H1 (cell line): Measurements from ENCODE around the gene C4orf46. TPM values are rescaled to one million over a fixed set of nuclear protein-coding genes. Genes with fewer than 3 reads are reported as not detected.
"Not testable (repeated sequence)": the region's sequence is repeated elsewhere in the genome, so short reads cannot be mapped to it uniquely, and the experiment has no call there.

Experiments
- CTCF ChIA-PET: fragments of 300-600 bp; sonication (Branson Sonifier 250); formaldehyde crosslinking; loops from one replicate; lab custom pipeline; 2021; ENCODE audit not compliant: partially characterized antibody; lab: Charles Lee
- POLR2A ChIA-PET: fragments of 300-600 bp; sonication (Branson Sonifier 250); formaldehyde crosslinking; loops from one replicate; lab custom pipeline; 2021; ENCODE audit warnings: inconsistent platforms; ENCODE audit not compliant: partially characterized antibody; lab: Charles Lee
- DNase-seq, 2 experiments: peaks; one replicate each; pipeline versions ENCODE4 v3.0.0 to v3.0.0-alpha.2; 2010 to 2022; ENCODE audit warnings: low spot score in 2 of 2, low read depth in 1 of 2, mixed read lengths in 1 of 2
- FAIRE-seq: peaks from 2 replicates; lab custom pipeline; 2011; peaks lifted over from hg19 to GRCh38; lab: Jason Lieb, UNC
- H2AFZ ChIP-seq: 2 replicates; pipeline ENCODE4 v1.8.1; 2012; ENCODE audit warnings: low read length, inconsistent platforms
- H2AK5ac ChIP-seq: 2 replicates; pipeline ENCODE4 v1.6.1; 2013; ENCODE audit warnings: low read depth, low read length
- H2BK120ac ChIP-seq: replicated peaks from 2 replicates; pipeline ENCODE3; 2013; ENCODE audit warnings: low read depth, low read length, inconsistent platforms
- H2BK12ac ChIP-seq: 2 replicates; pipeline ENCODE4 v1.6.1; 2013; ENCODE audit warnings: low read depth, low read length
- H2BK15ac ChIP-seq: 2 replicates; pipeline ENCODE4 v1.6.1; 2013; ENCODE audit warnings: low read length
- H2BK20ac ChIP-seq: 2 replicates; pipeline ENCODE4 v1.6.1; 2013; ENCODE audit warnings: low read length
- H2BK5ac ChIP-seq: 2 replicates; pipeline ENCODE4 v1.6.1; 2013; ENCODE audit warnings: low read depth, low read length
- H3K14ac ChIP-seq: 2 replicates; pipeline ENCODE4 v1.6.1; 2013; ENCODE audit warnings: inconsistent platforms; ENCODE audit not compliant: insufficient read length
- H3K18ac ChIP-seq: 2 replicates; pipeline ENCODE4 v1.6.1; 2013; ENCODE audit warnings: low read length; ENCODE audit errors: extremely low read depth
- H3K23ac ChIP-seq: 2 replicates; pipeline ENCODE4 v1.6.1; 2013; ENCODE audit warnings: inconsistent platforms; ENCODE audit not compliant: insufficient read length
- H3K23me2 ChIP-seq: 2 replicates; pipeline ENCODE4 v1.6.1; 2013; ENCODE audit warnings: low read depth, low read length
- H3K27ac ChIP-seq: 2 replicates; pipeline ENCODE4 v1.6.1; 2011; ENCODE audit warnings: low read depth, low read length, inconsistent platforms
- H3K27me3 ChIP-seq, 4 experiments: replicated peaks in 1 of 4; 1 replicate in 1 of 4; 2 replicates in 3 of 4; pipeline versions ENCODE4 v1.6.1 to v1.8.1; 2011 to 2013; ENCODE audit warnings: low read length in 3 of 4, mild to moderate bottlenecking in 3 of 4, inconsistent platforms in 2 of 4, mixed read lengths in 2 of 4, moderate library complexity in 1 of 4; ENCODE audit not compliant: control insufficient read depth in 3 of 4, insufficient read depth in 3 of 4; ENCODE audit errors: extremely low read depth in 1 of 4
- H3K36me3 ChIP-seq, 4 experiments: 2 replicates each; pipeline versions ENCODE4 v1.6.1 to v1.8.1; 2011 to 2013; ENCODE audit warnings: mild to moderate bottlenecking in 4 of 4, low read length in 3 of 4, moderate library complexity in 2 of 4, control low read depth in 1 of 4, inconsistent platforms in 1 of 4; ENCODE audit not compliant: insufficient read depth in 4 of 4, control insufficient read depth in 2 of 4
- H3K4ac ChIP-seq: replicated peaks from 2 replicates; pipeline ENCODE3; 2013; ENCODE audit warnings: low read length, low read depth, mixed read lengths, inconsistent platforms; ENCODE audit not compliant: insufficient read length
- H3K4me1 ChIP-seq, 4 experiments: replicated peaks in 1 of 4; 1 replicate in 1 of 4; 2 replicates in 3 of 4; pipeline versions ENCODE4 v1.6.1 to v1.8.1; 2011 to 2013; ENCODE audit warnings: low read length in 3 of 4, inconsistent platforms in 2 of 4, mixed read lengths in 1 of 4; ENCODE audit not compliant: insufficient read depth in 4 of 4, control insufficient read depth in 3 of 4
- H3K4me2 ChIP-seq, 2 experiments: 2 replicates each; pipeline versions ENCODE4 v1.6.1 to v1.8.1; 2011 to 2013; ENCODE audit warnings: low read depth in 2 of 2, low read length in 2 of 2, control low read depth in 1 of 2, inconsistent platforms in 1 of 2, mild to moderate bottlenecking in 1 of 2; ENCODE audit not compliant: insufficient read depth in 1 of 2
- H3K4me3 ChIP-seq, 4 experiments: fragments of 200-600, 300-600 bp in 1 of 4; sonication (generic), shearing (Covaris generic), sonication (Bioruptor Twin) in 1 of 4; 2 replicates each; pipeline versions ENCODE4 v1.5.1 to v1.8.1; 2011 to 2016; ENCODE audit warnings: low read length in 4 of 4, low read depth in 3 of 4, control low read depth in 2 of 4, inconsistent platforms in 2 of 4, mild to moderate bottlenecking in 2 of 4, mixed read lengths in 1 of 4, moderate library complexity in 1 of 4; ENCODE audit not compliant: insufficient read depth in 2 of 4; ENCODE audit errors: extremely low read depth in 1 of 4
- H3K56ac ChIP-seq: replicated peaks from 2 replicates; pipeline ENCODE3; 2013; ENCODE audit warnings: low read depth, mild to moderate bottlenecking, mixed read lengths, low read length, inconsistent platforms; ENCODE audit not compliant: insufficient read length
- H3K79me1 ChIP-seq: 2 replicates; pipeline ENCODE4 v1.6.1; 2013; ENCODE audit warnings: low read depth, low read length, control low read depth
- H3K79me2 ChIP-seq, 2 experiments: 2 replicates each; pipeline versions ENCODE4 v1.6.1 to v1.8.1; 2012 to 2013; ENCODE audit warnings: low read length in 2 of 2, mild to moderate bottlenecking in 2 of 2, inconsistent platforms in 1 of 2; ENCODE audit not compliant: insufficient read depth in 2 of 2, control insufficient read depth in 1 of 2
- H3K9ac ChIP-seq, 4 experiments: replicated peaks in 1 of 4; 1 replicate in 1 of 4; 2 replicates in 3 of 4; pipeline versions ENCODE4 v1.6.1 to v1.8.1; 2011 to 2013; ENCODE audit warnings: low read depth in 3 of 4, low read length in 3 of 4, control low read depth in 2 of 4, mild to moderate bottlenecking in 2 of 4, moderate library complexity in 2 of 4, inconsistent platforms in 1 of 4; ENCODE audit errors: extremely low read depth in 1 of 4
- H3K9me3 ChIP-seq, 2 experiments: 2 replicates each; pipeline versions ENCODE4 v1.6.1 to v1.8.1; 2012 to 2013; ENCODE audit warnings: mild to moderate bottlenecking in 2 of 2, moderate library complexity in 2 of 2, control low read depth in 1 of 2, inconsistent platforms in 1 of 2, low read depth in 1 of 2, low read length in 1 of 2, mixed read lengths in 1 of 2; ENCODE audit not compliant: insufficient read depth in 2 of 2
- H4K20me1 ChIP-seq, 2 experiments: replicated peaks in 1 of 2; 2 replicates each; pipeline versions ENCODE3 to v1.8.1; 2011 to 2013; ENCODE audit warnings: inconsistent platforms in 2 of 2, low read length in 2 of 2, mild to moderate bottlenecking in 1 of 2; ENCODE audit not compliant: insufficient read depth in 2 of 2, control insufficient read depth in 1 of 2
- H4K5ac ChIP-seq: 2 replicates; pipeline ENCODE4 v1.6.1; 2013; ENCODE audit warnings: low read length, low read depth, mixed read lengths, inconsistent platforms; ENCODE audit not compliant: insufficient read length
- H4K8ac ChIP-seq: 2 replicates; pipeline ENCODE4 v1.8.0; 2013; ENCODE audit warnings: mild to moderate bottlenecking, moderate library complexity, low read length, inconsistent platforms; ENCODE audit not compliant: insufficient read depth; ENCODE audit errors: extremely low read depth
- H4K91ac ChIP-seq: replicated peaks from 2 replicates; pipeline ENCODE3; 2013; ENCODE audit warnings: low read length, mixed read lengths, inconsistent platforms; ENCODE audit not compliant: insufficient read length
- WGBS, 2 experiments: shearing (Covaris generic) in 1 of 2; methylation state at CpG; one replicate each; pipeline versions ENCODE4 v1.1.6 to v1.1.7; 2013 to 2015; ENCODE audit warnings: low lambda C conversion rate in 2 of 2, mixed read lengths in 2 of 2, inconsistent platforms in 1 of 2, low coverage in 1 of 2, missing lambda C conversion rate in 1 of 2; ENCODE audit not compliant: insufficient replicate concordance in 2 of 2, insufficient coverage in 1 of 2, insufficient read length in 1 of 2; ENCODE audit errors: extremely low coverage in 1 of 2, missing lambda C conversion rate in 1 of 2; 5-methylcytosine and 5-hydroxymethylcytosine counted together
- polyA plus RNA-seq, 7 experiments: library from polyadenylated mRNA; depleted of rRNA in 3 of 7; stranded (reverse) in 5 of 7; unstranded in 2 of 7; fragments of >200 nt in 5 of 7; fragments of 200-250 nt in 2 of 7; gene quantifications; 1 replicate in 5 of 7; 2 replicates in 1 of 7; 4 replicates in 1 of 7; pipeline versions ENCODE4 v1.2.1 to v1.2.3, GENCODE V29; 2011 to 2013; ENCODE audit warnings: missing spikeins in 2 of 7, mixed read lengths in 2 of 7
- total RNA-seq: library from RNA; stranded (reverse); fragmentation: NEBNext Ultra II Directional; extraction: Animal tissue kit (Norgen Biotek cat#: 25700); gene quantifications from 2 replicates; pipeline ENCODE4 v1.2.1, GENCODE V29; 2021

Gene C4orf46
- total and polyA plus RNA-seq, 2 of the 8 experiments (the other 6 are each of a cell fraction or from before 2014, with no cell fraction given) = 19.8 to 28.6 TPM

DNA sequence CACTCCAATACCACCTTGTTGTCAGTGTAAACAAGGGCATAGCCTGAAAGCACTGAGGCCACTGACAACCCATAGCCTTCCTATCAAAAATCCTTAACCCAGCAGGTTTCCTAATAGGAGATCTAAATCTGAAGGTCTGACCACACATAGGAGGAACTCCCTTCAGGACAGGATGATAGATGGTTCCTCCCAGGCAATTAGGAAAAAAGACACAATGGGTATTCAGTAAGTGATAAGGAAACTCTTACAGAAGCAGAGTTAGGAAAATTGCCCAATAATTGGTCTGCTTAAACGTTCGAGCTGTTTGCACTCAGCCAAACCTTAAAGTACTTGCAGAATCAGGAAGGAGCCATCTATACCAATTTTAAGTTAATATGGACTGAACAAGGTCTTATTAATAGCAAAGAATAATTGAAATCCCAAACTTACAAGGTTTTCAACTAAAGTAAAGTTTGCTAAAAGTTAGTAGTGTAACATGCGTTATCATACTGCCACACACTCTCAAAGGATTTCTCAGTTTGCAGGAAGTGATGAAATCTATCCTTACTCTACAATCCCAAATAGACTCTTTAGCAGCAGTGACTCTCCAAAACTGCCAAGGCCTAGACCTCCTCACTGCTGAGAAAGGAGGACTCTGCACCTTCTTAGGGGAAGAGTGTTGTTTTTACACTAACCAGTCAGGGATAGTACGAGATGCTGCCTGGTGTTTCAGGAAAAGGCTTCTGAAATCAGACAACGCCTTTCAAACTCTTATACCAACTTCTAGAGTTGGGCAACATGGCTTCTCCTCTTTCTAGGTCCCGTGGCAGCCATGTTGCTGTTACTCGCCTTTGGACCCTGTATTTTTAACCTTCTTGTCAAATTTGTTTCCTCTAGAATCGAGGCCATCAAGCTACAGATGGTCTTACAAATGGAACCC, 7.7 kb downstream of the C4orf46 start:
- not testable (repeated sequence) for H3K9me3 ChIP-seq, H3K4me3 ChIP-seq, H3K23ac ChIP-seq, H3K9ac ChIP-seq, H2BK5ac ChIP-seq, H4K91ac ChIP-seq, H2AFZ ChIP-seq, H3K56ac ChIP-seq, H3K14ac ChIP-seq, H2BK120ac ChIP-seq, H3K4ac ChIP-seq, H4K20me1 ChIP-seq, FAIRE-seq, H4K5ac ChIP-seq, H2BK15ac ChIP-seq, H3K27me3 ChIP-seq, H3K79me1 ChIP-seq, H3K4me1 ChIP-seq, H2BK12ac ChIP-seq, H3K4me2 ChIP-seq, H3K18ac ChIP-seq, DNase-seq, H4K8ac ChIP-seq, H3K23me2 ChIP-seq, H3K27ac ChIP-seq, H2AK5ac ChIP-seq, H2BK20ac ChIP-seq
- POLR2A ChIA-PET = interaction anchor here (1.2 kb wide), 1 partner anchor 15 kb away, joined by 5 read pairs; no protein-coding TSS in a partner anchor
- WGBS, 2 experiments = 94% methylated on average over 8 of the region's 8 CpGs; no CpG with 5 or more reads in 1 of the 2 experiments
- Histone ChIP-seq H3K79me2 (peaks cover 0 to 24% of the 10 kb centered on the region in 2 experiments; a peak in 2 of 4 replicates), H3K36me3 (peaks cover 0 to 11% (median 3%) of the 10 kb centered on the region in 4 experiments; a peak in 5 of 8 replicates)
- CTCF ChIA-PET = interaction anchor here (1.3 kb wide), 1 partner anchor 405 kb away, joined by 6 read pairs; no protein-coding TSS in a partner anchor
